SK-N-DZ (cell line): ENCODE results near the gene PHF5A. TPM values are rescaled to one million over a fixed set of nuclear protein-coding genes. Genes with fewer than 3 reads are reported as not detected.

Source experiments
- DNase-seq: peaks from one replicate; pipeline ENCODE4 v3.0.0-alpha.2; 2015; ENCODE audit warnings: low spot score
- polyA plus RNA-seq, 2 experiments: library from polyadenylated mRNA; depleted of rRNA; stranded (reverse); fragments of >200 nt; gene quantifications; 2 replicates each; pipeline ENCODE4 v1.2.3, GENCODE V29; 2014

The PHF5A gene, protein sequence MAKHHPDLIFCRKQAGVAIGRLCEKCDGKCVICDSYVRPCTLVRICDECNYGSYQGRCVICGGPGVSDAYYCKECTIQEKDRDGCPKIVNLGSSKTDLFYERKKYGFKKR
- polyA plus RNA-seq (2014; cell fraction: cytosol; rRNA removed), result 178 and 199 TPM in 2 replicates
- 61.7 and 117 TPM in 2 replicates for polyA plus RNA-seq (2014; cell fraction: nucleus; rRNA removed)

DNA sequence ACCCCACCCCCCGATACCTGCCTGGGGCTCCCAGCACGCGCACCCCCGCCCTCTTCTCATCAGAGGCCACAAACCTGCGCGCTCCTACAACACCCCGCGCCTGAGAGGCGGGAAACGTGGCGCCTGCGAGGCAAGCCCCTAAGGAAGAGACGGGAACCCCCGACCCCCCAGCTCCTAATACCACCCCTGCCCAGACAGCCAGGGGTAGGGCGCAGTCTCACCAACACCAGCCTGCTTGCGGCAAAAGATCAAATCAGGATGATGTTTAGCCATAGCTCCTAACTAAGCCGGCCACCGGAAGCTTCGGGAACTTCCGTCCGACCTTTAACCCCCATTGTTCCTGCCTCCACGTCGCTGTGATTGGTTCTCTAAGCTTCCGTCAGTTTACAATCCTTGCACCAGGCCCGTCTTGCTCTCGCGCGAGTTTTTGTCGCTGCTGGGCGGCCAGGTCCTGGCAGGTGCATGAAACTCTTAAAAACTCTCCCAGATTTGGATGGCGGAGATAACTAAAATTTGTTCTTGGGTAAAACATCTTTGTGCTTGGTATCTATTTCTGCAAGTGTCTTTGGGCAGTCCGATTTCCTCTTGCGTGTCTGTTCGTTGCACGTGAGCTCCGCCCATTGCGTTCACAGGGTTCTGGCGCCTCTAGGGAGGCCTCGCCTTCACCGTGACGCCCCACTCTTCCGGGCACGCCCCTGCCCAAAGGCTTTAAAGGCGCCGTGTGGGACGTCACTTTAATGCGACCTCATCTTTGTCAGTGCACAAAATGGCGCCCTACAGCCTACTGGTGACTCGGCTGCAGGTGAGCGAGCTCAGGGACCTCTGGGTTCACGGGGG is at the start of gene PHF5A, which contains the start of gene ACO2:
Gene PHF5A, minus strand, starts transcription at position 312 of the 837 bp plus-strand sequence. Its CDS starts 39 bp downstream, at position 273.
Gene ACO2, plus strand, starts transcription at position 737 of the 837 bp plus-strand sequence. Its CDS starts 30 bp downstream, at position 767.
- DNase-seq, result peak; percentile 99

DNA sequence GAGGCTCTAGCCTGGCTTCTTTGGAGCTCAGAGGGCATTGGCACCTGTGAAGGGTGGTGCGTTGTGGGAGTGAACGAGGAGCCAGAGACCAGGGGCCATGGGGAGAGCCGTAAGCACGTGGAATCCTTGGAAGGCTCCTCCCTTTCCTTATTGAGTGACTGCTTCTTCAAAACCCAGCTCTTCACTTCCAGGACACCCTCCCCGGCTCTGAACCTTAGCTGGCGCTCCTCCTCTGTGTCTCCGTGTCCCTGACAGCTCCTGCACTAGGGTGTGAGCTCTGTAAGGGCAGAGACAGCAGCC is 49.5 kb upstream of the PHF5A start:
- DNase-seq, result no peak

DNA sequence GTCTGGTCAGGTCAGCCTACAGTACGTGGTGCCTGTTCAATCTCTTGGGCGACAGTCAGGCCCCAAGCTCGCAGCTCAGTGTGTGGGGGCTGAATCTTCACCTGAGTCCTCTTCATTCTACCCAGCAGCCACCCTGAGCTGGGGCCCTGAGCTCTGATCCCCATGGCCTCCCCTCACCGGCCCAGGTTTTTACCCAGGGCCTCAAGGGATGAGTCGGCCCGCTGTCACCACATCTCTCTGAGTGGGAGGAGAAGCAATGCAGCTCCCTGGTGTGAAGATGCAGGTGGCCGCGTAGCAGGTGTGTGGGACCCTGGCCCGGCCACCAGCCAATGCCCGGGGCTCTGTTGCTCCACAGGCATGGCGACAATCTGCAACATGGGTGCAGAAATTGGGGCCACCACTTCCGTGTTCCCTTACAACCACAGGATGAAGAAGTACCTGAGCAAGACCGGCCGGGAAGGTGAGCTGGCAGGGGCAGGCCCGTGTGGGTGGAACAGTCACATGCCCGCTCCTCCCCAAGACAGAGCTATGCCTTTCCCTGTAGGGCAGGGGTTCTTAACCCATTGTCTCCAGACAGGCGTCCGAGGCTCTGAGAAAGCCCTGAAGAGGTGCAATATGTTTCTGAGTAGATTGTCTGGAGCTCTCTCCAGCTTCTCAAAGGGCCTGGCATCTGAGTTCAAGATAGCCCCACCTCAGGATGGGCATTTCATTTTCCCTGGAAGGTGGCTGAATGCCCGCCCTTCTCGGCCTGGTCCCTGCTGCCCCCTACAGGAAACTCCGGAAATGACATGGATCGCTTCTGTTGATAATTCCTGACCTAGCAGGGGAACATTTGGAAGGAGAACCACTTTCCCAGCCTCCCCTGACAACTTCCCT is 48.9 kb upstream of the PHF5A start:
- DNase-seq, result peak; percentile 52

DNA sequence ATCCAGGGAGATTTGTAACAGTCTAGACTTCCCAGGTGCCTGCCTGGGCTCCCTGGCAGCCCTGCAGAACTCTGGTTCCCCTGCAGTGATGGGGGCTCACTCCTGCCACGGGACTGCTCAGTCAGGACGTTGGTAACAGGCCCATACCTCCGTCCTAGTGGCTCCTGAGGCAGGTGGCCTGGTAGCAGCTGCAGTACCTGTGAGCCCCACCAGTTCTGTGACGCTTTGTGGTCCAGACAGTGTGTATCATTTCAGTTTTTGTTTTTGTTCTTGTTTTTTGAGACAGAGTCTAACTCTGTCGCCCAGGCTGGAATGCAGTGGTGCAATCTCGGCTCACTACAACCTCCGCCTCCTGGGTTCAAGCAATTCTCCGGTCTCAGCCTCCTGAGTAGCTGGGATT is 48.0 kb upstream of the PHF5A start:
- no peak for DNase-seq

DNA sequence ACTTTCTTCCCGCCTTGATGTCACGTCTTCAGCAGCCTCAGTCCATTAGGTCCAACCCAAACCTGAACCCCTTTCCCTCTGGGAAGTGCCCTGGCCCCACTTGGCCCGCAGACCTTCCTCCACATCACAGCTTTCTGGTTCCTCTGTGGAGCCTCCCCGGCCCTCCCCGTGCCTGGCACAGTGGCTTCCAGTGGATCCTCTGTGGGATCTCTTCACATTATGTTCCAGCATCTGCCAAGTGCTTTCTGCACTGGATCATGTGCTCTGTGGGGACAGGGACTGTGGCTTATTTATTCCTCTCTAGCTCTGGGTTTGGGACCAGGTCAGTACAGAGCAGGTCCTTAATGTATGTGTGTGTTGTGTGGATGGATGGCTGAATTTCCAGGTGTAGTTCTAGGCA is 44.9 kb upstream of the PHF5A start:
- no peak for DNase-seq

DNA sequence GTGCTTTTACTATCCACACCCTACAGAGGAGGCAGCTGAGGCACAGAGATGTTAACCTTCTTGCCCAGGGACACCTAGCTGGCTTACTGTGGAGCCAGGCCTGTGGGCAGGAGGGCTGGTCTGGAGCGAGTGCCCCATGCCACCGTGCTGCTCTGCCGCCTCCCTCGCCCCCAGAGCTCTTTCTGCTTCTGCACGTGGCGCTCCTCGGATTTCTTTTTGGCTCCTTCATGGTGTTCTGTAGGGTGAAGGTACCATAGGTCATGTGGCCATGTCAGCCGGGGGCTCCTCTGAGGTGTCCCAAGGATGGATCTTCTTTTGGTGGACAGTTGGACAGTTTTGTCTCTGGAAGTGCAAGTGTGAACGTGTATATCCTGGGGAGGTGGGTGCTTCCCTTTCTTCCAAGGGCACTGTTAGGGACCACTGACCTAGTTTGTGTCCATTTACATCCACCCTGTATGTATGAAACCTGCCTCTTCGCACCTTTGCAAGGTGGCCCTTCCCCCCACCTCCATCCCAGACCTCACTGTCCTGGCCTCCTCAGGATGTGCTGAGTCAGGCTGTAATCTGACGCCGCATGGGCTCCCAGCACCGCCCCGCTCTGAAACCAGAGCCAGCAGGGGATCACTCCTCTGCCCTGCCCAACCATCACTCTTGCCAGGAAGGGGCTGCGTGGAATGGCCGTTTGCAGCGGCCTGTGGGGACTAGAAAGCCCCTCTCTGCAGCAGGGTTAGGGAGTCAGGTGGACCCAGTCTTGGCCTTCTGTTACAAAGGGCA is 44.1 kb upstream of the PHF5A start:
- DNase-seq, result peak; percentile 70

DNA sequence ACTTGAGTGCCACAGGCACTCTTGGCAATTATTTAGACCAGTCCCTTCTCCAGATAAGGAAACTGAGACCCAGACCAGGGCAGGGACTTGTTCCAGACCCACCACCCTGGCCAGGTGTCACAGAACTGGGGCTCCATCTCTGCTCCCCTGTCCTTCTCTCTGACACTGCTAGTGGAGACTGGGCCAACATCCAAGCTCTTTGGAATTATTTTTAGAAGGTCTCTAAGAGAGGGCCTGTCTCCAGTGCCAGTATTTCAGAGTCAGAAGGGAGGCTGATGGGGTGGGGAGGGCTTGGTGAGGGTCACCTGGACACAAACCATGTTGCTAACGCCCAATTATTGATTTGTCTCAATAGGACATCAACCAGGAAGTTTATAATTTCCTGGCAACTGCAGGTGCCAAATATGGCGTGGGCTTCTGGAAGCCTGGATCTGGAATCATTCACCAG is 43.1 kb upstream of the PHF5A start:
- DNase-seq, result no peak

DNA sequence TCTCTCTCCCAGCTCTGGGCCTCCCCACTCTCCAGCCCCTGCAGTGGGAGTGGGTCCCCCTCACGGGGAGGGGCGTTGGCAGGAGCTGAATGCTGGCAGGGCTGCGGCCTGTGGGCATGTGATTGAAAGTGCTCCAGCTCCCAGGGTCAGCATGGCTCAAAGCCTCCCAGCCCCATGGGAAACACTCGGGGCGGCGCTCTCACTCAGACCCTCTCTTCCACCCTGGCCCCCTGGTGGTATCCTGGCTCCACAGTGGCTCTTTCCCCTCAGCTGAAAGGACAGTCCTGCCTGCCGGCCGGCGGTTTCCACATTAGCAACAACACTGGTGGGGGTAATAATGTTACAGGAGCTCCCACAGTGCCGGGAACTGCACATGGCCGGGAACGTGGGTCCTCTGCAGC is 40.3 kb upstream of the PHF5A start:
- DNase-seq, result no peak

DNA sequence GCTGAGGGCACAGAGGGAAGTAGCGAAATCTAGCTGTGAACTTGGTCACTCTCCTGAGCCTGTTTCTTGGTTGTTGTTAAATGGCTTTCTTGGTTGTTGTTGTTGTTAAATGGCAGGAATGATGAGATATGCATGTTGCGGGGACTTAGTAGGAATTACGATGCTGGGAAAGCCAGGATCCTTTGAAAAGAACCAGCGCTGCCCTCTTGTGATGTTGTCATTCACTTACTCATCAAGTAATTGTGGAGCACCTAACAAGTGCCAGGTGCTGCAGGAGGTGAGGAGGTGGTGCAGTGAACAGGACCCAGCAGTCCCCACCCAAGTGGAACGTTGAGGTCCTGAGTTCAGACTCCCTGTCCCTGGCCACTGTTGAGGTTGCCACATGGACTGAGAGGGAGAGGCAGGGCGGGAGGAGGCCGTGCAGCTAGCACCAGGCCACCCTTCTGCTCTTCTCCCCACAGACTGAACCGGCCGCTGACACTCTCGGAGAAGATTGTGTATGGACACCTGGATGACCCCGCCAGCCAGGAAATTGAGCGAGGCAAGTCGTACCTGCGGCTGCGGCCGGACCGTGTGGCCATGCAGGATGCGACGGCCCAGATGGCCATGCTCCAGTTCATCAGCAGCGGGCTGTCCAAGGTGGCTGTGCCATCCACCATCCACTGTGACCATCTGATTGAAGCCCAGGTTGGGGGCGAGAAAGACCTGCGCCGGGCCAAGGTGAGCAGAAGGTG is 39.0 kb upstream of the PHF5A start:
- no peak for DNase-seq

DNA sequence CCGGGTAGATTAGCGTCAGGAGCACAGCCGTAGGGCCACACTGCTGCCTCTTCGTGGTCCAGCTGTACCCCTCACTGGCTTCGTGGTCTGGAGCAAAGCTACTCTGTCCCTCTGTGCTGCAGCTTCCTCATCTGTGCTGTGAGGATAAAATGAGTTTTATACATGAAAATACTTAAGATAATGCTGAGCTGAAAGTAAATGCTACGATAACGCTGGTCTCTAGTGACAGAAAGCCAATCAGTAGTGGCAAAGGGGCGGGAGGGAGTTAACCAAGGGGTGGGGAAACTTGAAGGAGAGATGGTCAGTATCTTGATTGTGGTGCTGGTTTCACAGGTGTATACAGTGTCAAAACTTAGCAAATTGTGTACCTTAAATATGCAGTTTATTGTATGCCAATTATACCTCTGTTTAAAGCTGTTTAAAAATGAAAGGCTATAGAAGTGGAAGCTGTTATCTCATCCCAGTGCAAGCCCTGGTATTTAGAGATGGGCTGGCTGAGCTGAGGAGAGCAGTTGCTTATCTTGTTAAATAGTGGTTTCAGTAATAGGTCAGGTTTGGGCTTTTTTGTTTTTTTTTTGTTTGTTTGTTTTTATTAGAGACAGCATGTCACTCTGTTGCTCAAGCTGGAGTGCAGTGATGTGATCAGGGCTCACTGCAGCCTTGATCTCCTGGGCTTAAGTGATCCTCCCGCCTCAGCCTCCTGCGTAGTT is 37.2 kb upstream of the PHF5A start:
- no peak for DNase-seq

DNA sequence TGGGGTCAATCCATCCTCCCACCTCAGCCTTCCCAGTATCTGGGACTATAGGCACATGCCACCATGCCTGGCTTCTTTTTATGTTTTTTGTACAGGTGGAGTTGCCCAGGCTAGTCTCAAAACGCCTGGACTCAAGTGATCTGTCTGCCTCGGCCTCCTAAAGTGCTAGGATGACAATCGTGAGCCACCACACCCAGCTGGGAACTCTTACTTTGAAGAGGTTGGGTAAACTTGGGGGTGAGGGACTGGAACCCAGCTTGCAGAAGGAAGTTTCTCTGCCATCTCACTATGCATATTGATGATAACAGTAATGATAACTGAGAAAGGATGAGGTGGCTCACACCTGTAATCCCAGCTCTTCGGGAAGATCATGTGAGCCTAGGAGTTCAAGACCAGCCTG is 36.3 kb upstream of the PHF5A start:
- no peak for DNase-seq

DNA sequence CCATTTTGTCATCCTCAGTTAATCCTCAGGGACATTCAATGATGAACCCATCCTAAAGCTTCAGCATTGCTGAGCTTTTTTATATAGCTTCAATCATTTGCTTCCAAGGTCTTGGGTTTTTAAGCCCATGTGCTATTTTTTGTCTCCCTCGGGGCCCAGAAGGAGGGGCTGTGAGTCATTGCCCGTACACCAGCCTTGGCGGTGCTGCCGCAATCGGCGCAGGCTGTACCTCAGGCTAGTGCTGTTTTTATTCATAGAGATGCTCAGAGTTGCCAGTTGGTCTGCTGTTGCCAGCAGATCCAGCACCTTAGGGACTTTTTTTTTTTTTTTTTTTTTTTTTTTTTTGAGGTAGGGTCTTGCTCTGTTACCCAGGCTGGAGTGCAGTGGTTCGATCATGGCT is 35.9 kb upstream of the PHF5A start:
- no peak for DNase-seq

DNA sequence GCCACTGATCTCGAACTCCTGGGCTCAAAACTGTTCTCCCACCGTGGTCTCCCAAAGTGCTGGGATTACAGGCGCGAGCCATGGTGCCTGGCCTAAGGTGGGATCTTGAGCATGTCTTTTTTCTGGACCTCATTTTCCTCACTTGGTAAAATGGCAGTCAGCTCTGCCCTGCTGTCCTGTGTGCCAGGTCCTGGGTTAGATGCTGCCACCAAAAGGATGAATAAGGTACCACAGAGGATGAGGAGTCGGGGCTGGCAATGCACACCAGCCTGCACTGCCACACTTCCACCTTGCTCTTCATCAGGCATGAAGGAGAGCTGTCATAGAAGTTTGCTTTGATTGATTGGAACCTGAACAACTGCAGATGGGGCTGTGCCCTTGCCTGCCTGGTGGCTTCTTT is 32.7 kb upstream of the PHF5A start:
- no peak for DNase-seq

DNA sequence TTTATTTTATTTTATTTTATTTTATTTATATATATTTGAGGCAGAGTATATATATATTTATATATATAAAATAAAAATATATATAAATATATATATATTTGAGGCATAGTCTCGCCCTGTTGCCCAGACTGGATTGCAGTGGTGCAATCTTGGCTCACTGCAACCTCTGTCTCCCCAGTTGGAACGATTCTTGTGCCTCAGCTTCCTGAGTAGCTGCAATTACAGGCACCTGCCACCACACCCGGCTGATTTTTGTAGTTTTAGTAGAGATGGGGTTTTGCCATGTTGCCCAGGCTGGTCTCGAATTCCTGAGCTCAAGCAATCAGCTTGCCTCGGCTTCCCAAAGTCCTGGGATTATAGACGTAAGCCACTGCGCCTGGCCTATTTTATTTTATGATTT is 31.8 kb upstream of the PHF5A start:
- no peak for DNase-seq

DNA sequence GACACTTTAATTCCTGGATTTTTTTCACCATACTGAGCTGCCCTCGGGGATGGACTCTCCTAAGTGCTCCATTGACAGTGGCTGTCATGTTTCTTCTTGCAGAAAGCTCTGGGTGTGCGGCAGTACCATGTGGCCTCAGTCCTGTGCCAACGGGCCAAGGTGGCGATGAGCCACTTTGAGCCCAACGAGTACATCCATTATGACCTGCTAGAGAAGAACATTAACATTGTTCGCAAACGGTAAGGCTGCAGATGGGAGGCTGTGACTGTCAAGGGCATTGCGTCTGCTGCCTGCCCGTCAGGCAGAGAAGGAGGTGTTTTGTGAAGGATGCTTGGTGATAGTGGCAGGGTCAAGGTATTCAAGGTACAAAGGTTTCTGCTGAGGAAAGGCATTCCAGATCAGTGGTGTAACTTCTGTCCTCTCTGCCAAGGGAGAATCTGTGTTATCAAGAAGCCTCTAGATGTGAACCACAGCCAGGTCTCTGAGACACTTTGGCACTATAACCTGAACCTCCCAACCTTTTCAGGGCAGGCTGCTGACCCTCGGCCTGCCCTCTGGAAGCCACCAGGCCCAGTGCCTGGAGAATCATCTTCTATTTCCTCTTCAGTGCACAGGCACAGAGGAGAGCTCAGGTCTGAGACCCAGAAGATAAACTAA is 31.3 kb upstream of the PHF5A start:
- DNase-seq, result no peak

DNA sequence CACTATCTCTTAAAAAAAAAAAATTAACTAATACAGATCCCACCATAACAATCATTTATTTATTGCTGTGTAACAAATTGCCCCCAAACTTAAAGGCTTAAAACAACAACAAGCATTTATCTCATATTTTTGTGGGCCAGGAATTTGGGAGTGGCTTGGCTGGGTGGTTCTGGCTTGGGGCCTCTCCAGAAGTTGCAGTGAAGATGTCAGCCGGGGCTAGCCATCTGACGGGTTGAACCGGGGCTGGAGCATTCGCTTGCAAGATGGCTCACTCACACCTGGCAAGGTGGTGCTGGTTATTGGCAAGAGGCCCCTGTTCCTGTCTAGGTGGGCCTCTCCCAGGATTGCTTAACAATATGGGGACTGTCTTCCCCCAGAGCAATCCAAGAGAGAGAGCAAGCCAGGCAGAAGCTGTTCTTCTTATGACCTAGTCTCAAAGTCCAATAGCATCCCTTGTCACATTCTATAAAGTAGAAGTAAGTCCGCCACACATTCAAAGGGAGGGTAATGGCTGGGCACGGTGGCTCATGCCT is 29.9 kb upstream of the PHF5A start:
- DNase-seq, result no peak

DNA sequence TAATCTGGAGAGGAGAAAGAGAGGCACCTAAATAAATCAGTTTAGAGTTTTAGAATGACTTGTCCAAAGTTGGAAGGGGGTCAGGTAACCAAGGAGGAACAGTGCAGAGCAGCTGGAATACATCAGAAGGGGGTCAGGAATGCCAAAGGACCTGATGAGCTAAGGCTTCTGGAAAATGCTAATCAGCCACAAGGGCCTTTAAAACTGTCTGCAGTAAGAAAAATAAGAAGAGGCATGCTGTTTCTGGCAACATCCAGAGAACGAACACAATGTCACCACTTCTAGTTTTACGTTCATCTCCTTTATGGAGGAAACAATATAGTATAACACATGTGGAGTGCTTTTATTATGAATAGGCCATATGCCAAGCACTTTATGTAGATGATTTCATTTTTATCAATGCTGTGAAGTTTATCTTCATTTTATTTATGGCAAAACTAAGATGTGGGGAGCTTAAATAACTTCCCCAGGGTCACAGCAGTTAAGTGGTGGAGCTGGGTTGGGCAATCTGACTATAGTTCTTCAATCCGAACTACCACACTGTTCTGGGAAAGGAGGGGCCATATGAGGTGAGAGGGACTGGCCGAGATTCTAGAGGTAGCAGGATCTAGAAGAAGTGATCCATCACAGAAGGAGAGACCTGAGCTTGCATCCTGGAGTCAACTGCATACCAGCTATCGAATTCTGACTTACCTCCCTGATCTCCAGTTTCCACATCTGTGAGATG is 23.0 kb upstream of the PHF5A start:
- no peak for DNase-seq

DNA sequence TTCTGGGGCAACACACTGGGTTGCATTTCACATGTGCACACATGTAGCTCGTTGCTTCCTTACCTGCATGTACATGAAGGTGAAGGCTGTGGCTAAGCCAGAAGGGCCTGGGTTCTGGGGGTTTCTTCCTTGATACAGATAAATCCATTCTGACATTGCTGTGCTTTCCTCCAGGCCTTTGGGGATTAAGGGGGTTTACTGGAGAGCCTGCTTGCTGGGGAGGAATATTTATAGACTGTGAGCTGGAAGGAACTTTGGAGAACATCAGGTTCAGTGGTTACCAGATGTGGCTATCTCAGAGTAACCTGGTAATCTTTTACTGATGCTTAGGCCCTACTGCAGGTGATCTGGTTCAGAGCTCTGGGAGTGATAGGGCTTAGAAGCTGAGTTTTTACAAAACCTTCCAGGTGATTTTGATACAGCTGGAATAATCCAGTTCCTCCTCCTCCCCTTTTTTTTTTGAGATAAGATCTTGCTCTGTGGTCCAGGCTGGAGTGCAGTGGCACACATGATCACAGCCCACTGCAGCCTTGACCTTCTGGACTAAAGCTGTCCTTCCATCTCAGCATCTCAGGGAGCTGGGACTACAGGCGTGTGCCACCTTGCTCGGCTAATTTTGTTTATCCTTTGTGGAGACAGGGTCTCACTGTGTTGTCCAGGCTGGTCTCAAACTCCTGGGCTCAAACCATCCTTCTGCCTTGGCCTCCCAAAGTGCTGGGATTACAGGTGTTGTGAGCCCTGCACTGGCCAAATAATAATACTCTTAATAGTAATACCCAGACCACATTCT is 20.3 kb upstream of the PHF5A start:
- DNase-seq, result no peak
